ENCODE measurements around the gene SPECC1. TPM values are rescaled to one million over a fixed set of nuclear protein-coding genes. Genes with fewer than 3 reads are reported as not detected.
A peak's percentile ranks its signal among the peaks of the same experiment; 100 is the strongest.

SPECC1 gene
- total and polyA plus RNA-seq, 9 of the 15 experiments (the other 6 are each of a cell fraction or from before 2014, with no cell fraction given): 2.4 to 19.6 (median 14.7) TPM

- no peak overlapping the region for H3K4me2 ChIP-seq (ENCODE audit: insufficient read depth, low read length)
- 71% methylated on average over 2 of the region's 2 CpGs for WGBS (ENCODE audit: insufficient coverage, low coverage, missing lambda C conversion rate)
- TF ChIP-seq CREB3 (tag; conservative IDR thresholded peaks at IDR 0.05; ENCODE audit: low read depth) (no peak), RFX7 (CRISPR knock-in tag; IDR thresholded peaks at IDR 0.05) (no peak), ZNF644 (tag; IDR thresholded peaks at IDR 0.05; ENCODE audit: low read depth) (no peak), CBFA2T2 (conservative IDR thresholded peaks at IDR 0.05) (no peak), ZNF639 (CRISPR knock-in tag; conservative IDR thresholded peaks at IDR 0.05 in 1 of 2, IDR thresholded peaks at IDR 0.05 in 1 of 2) (no peak), ZNF696 (CRISPR knock-in tag; conservative IDR thresholded peaks at IDR 0.05) (no peak), NRF1 (conservative IDR thresholded peaks at IDR 0.05 in 1 of 2, IDR thresholded peaks at IDR 0.05 in 1 of 2) (no peak)
- TF ChIP-seq, protein P1, sequence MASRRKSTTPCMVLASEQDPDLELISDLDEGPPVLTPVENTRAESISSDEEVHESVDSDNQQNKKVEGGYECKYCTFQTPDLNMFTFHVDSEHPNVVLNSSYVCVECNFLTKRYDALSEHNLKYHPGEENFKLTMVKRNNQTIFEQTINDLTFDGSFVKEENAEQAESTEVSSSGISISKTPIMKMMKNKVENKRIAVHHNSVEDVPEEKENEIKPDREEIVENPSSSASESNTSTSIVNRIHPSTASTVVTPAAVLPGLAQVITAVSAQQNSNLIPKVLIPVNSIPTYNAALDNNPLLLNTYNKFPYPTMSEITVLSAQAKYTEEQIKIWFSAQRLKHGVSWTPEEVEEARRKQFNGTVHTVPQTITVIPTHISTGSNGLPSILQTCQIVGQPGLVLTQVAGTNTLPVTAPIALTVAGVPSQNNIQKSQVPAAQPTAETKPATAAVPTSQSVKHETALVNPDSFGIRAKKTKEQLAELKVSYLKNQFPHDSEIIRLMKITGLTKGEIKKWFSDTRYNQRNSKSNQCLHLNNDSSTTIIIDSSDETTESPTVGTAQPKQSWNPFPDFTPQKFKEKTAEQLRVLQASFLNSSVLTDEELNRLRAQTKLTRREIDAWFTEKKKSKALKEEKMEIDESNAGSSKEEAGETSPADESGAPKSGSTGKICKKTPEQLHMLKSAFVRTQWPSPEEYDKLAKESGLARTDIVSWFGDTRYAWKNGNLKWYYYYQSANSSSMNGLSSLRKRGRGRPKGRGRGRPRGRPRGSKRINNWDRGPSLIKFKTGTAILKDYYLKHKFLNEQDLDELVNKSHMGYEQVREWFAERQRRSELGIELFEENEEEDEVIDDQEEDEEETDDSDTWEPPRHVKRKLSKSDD (conservative IDR thresholded peaks at IDR 0.05; ENCODE audit: low read length): no peak
- TF ChIP-seq, protein P2, sequence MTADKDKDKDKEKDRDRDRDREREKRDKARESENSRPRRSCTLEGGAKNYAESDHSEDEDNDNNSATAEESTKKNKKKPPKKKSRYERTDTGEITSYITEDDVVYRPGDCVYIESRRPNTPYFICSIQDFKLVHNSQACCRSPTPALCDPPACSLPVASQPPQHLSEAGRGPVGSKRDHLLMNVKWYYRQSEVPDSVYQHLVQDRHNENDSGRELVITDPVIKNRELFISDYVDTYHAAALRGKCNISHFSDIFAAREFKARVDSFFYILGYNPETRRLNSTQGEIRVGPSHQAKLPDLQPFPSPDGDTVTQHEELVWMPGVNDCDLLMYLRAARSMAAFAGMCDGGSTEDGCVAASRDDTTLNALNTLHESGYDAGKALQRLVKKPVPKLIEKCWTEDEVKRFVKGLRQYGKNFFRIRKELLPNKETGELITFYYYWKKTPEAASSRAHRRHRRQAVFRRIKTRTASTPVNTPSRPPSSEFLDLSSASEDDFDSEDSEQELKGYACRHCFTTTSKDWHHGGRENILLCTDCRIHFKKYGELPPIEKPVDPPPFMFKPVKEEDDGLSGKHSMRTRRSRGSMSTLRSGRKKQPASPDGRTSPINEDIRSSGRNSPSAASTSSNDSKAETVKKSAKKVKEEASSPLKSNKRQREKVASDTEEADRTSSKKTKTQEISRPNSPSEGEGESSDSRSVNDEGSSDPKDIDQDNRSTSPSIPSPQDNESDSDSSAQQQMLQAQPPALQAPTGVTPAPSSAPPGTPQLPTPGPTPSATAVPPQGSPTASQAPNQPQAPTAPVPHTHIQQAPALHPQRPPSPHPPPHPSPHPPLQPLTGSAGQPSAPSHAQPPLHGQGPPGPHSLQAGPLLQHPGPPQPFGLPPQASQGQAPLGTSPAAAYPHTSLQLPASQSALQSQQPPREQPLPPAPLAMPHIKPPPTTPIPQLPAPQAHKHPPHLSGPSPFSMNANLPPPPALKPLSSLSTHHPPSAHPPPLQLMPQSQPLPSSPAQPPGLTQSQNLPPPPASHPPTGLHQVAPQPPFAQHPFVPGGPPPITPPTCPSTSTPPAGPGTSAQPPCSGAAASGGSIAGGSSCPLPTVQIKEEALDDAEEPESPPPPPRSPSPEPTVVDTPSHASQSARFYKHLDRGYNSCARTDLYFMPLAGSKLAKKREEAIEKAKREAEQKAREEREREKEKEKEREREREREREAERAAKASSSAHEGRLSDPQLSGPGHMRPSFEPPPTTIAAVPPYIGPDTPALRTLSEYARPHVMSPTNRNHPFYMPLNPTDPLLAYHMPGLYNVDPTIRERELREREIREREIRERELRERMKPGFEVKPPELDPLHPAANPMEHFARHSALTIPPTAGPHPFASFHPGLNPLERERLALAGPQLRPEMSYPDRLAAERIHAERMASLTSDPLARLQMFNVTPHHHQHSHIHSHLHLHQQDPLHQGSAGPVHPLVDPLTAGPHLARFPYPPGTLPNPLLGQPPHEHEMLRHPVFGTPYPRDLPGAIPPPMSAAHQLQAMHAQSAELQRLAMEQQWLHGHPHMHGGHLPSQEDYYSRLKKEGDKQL (CRISPR knock-in tag; IDR thresholded peaks at IDR 0.05; ENCODE audit: borderline replicate concordance): no peak
Observed at GRCh38 chr17:20171741-20172365, 162.7 kb downstream of the SPECC1 start.

More at GRCh38 chr17:20171741-20172365, 162.7 kb downstream of the SPECC1 start:
- H3K27ac ChIP-seq (ENCODE audit: extremely low read depth, low read depth, low read length): no peak overlapping the region
- CTCF ChIA-PET (ENCODE audit: low intra/inter-chr PET ratio): no interaction called here
- POLR2A ChIA-PET: interaction anchor here (0.5 kb wide), 1 partner anchor 407 kb away, joined by 3 read pairs; no protein-coding TSS in a partner anchor
- no peak overlapping the region for H3K4me3 ChIP-seq
- no peaks in the 10 kb centered on the region for H3K36me3 ChIP-seq (ENCODE audit: control insufficient read depth, insufficient read depth, low read length)
- no peak for DNase-seq (ENCODE audit: extremely low read depth in 1 of 4, low spot score in 3 of 4)
- H3K27me3 ChIP-seq (ENCODE audit: control insufficient read depth in 2 of 2, insufficient read depth in 2 of 2, low read length in 2 of 2): no peaks in the 10 kb centered on the region
- H3K9me1 ChIP-seq (ENCODE audit: control insufficient read depth, insufficient read depth, low read length): no peaks in the 10 kb centered on the region
- peak; percentile 25; the same call in 2 of the 3 replicates for ATAC-seq
- no peak overlapping the region for H2AFZ ChIP-seq (ENCODE audit: low read depth, low read length)
- H3K9ac ChIP-seq (ENCODE audit: insufficient read depth in 1 of 2, low read depth in 2 of 2, low read length in 2 of 2): peak overlapping the region in 1 of 2 experiments; percentile 9; a peak in 1 of 4 replicates
- no peak for FAIRE-seq
- intact Hi-C loops (cut with micrococcal nuclease) (no loop called here), in situ Hi-C loops (cut with MboI) (no loop called here)
- H3K9me3 ChIP-seq (replicated peaks; ENCODE audit: control insufficient read depth, insufficient read depth, low read depth, low read length): no peaks in the 10 kb centered on the region
- H3K4me1 ChIP-seq (replicated peaks in 1 of 2; ENCODE audit: control insufficient read depth in 2 of 2, insufficient read depth in 2 of 2, low read length in 2 of 2): peaks cover 3 to 9% of the 10 kb centered on the region in 2 experiments; a peak in 3 of 5 replicates
- no TSS peak for BruUV-seq (replicated peaks)
- no peaks in the 10 kb centered on the region for H3K79me2 ChIP-seq (ENCODE audit: control insufficient read depth, insufficient read depth, low read length)
- H4K20me1 ChIP-seq (replicated peaks; ENCODE audit: control insufficient read depth, insufficient read depth, low read length): no peaks in the 10 kb centered on the region; the same call in 1 of the 2 replicates
